ENCODE results near the gene FAM222A.
"Not testable (repeated sequence)": the region's sequence is repeated elsewhere in the genome, so short reads cannot be mapped to it uniquely, and the experiment has no call there.

FAM222A gene

GRCh38 chr12:109693653-109694600 lies 19.7 kb upstream of the FAM222A start:
- no peak for DNase-seq

GRCh38 chr12:109694629-109695028 lies 19.0 kb upstream of the FAM222A start:
- not testable (repeated sequence) for DNase-seq

DNA sequence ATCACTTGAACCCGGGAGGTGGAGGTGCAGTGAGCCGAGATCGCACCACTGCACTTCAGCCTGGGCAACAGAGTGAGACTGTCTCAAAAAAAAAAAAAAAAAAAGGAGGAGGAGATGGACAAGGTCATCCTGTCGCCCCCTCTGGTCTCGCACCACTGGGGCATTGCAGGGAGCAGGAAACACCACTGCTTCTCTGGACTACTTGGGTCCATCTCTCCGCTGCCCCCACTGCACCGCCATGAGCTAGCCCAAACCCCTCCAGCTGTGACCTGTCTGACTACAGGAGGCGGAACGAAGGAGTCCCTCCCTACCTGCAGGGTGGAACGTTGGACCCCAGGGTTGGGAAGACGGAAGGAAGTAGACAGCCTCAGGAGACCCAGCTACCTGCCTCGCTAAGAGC lies 18.2 kb upstream of the FAM222A start:
- DNase-seq = no peak

DNA sequence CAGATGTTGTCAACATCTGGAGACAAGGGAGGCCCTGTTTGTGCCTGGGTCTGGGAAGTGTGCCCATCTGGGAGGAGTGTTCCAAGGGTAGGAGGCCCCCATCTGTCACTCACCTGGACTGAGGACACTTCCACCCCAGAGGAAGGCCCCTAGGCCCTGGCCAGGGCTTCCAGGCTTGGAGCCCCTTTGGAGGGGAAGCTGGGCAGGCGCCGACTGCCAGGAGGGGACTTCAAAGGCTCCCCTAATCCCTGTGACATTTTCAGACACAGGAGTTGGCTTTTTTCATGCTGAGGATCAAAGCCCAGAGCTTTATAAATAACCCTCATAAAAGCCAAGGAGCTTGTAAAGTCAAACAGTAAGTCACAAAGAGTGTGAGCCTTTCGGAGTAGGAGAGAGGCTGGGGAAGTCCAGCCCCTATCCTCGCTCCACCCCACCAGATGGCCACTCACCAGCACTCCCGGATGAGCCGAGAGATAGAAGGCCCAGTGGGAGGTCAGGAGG lies 17.6 kb upstream of the FAM222A start:
- no peak for DNase-seq

- no peak for DNase-seq
Measured at GRCh38 chr12:109696485-109697269, 16.9 kb upstream of the FAM222A start.

DNA sequence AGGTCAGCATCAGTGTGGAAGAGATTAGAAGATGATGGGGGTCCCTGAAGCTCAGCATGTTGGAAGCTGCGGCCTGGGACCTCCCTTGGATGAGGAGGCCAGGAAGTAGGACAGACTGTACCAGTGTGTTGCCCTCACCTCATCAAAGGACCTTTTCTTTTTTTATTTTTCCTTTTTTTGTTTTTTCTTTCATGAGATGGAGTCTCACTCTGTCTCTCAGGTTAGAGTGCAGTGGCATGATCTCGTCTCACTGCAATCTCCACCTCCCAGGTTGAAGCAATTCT lies 16.4 kb upstream of the FAM222A start:
- DNase-seq = no peak

DNA sequence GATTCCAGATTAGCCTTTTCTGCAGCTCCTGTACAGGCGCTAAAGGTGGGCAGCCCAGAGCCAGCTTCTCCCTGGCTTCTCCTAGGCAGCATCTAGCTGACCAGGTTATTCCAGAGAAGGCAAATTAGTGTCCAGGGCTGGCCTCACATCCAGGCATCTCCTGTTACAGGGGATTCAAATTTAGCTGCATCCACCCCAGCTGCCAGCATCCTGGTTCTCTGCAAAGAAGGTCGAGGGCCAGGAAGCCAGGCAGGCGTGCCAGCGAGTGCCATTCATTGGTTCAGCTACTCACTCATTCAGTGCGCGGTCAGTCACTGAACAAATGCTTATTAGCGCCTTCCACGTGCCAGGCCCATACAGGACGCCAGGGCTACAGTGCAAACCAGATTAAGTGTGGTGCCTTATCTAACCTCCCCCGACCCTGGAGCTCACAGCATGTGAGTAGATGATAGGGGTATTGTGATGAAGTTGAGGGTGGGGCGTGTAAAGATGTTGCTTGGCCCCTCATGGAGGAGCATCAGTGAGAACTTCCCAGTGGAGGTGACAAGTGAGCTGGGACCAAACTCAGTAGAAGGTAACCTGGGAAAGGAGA lies 15.7 kb upstream of the FAM222A start:
- DNase-seq = no peak

GRCh38 chr12:109698820-109699219 lies 14.8 kb upstream of the FAM222A start:
- no peak for DNase-seq

DNA sequence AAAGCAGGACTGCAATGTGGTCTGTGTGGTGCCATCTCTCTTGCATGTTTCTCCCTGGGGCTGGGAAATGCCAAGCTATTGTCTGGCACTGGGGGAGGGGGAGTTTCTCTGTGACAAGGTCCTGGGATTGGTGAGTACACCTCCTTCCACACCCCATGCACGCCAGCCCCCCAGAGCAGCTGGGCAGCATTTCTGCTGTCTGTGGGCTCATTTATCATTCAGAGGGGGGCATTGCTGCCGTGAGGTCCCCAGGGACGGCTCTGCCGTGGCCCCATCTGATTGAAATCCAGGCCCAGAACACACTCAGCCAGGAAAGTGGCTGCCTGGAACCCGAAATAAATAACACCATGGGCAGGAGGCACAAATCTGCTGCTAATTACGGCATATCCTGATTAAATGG lies 12.6 kb upstream of the FAM222A start:
- no peak for DNase-seq

GRCh38 chr12:109702111-109702841 lies 11.3 kb upstream of the FAM222A start:
- DNase-seq = no peak

DNA sequence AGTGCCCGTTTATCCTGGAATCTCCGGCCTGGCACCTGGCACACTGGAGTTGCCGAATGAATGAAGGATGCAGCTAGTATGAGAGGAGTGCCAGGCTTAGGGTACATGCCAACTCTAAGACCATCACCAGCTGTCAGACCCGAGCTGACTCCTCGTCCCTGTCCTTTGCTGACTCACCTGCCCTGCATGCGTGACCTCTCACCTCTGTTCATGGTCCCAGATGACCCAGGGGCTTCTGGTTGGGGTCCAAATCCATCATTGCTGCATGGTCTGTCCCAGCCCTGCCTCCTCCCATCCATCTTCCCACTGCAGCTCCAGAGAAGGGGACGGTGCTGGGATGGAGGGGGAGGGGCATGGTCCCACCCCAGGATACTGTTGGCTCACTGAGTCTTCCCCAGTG lies 9.9 kb upstream of the FAM222A start:
- DNase-seq = no peak

DNA sequence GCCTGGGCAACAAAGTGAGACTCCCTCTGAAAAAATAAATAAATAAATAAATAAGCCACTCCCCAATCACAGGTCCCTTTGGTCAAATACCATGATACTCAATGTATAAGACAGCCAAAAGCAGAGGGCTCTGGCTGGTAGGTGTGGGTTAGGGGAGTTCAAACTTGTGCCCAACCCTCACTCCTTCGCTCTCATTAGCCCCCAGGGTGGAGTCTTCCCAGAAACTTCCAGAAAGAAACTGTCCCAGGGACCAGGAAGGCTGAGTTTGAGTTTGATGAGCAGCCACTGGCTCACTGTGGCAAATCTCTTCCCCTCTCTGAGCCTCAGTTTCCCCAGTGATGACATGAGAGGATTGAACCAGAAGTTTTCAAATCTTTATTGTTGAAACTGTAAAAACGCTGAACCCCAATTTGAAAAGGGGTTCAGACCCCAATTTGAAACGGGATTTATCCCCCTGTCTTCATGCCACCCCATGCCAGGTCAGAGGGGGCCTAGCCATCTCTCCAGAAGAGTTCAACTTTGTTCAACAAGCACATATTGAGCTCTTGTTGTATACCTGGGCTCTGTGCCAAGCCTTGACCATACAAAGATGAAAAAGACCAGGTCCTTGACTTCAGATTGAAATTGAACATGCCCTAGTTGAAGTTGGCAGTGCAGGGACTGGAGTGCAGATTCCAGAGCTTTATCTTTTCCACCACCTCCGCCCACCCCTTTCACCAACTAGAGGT lies 9.1 kb upstream of the FAM222A start:
- DNase-seq = no peak

DNA sequence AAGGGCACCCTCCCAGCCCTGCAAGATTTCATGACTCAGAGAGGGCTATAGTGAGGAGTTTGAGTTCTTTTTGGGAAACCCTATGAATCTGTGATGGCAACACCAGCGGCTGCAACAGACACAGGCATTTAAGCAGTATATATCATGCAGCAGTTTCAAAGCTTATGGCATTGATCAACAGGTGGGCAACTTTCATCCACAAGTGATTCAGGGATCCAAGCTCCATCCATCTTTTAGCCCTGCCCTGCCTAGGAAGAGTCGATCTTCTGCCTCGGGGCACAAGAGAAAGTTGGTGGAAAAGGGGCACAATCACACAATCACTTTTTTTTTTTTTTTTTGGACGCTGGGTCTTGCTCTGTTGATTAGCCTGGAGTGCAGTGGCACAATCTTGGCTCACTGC lies 8.3 kb upstream of the FAM222A start:
- no peak for DNase-seq

DNA sequence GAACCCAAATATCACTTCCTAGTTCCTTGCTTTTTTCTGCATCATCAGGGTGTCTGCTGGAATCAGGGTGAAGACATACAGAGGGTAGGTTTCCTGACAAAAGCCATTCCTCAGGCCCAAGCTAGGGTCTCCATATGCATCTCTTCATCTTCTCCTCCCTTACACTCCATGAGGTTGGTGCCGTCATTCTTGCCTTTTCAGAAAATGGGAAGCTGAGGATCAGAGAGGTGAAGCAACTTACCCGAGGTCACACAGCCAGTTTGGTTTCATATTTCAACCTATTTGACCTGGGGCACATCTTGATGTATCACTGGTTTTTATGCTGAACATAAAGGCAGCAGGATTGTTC lies 7.3 kb upstream of the FAM222A start:
- no peak for DNase-seq

DNA sequence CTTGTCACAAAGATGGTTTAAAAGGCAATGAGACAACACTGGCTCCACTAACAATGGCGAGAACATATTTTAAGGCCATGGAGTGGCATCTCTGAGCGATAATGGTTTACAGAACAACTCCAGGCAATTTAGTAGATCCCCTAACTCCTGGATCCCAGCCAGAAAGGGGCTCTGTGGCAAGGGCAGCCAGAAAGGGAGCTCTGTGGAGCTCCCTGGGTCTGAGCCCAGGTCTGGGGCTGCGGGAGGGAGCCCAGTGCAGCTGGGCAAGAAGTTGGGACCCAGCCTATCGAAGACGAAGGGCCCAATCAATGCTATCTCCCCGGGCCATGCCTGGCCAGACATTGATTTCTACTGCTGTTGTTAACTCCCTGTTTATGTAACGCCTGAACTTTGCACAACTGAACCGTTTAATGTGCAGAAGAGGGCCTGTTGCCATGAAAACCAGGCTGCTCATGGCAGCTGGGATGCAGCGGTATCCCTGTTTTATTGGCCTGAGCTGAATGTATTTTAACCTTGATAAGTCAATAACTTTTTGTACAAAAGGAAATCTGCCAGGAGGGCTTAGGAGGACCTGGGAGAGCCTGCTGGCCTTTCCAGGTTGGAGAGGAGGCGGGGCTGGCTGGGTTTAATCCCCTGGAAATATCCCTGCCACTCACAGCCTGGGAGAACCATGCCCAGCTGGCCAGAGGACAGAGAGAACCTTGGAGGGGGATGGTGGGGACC lies 6.7 kb upstream of the FAM222A start:
- no peak for DNase-seq

DNA sequence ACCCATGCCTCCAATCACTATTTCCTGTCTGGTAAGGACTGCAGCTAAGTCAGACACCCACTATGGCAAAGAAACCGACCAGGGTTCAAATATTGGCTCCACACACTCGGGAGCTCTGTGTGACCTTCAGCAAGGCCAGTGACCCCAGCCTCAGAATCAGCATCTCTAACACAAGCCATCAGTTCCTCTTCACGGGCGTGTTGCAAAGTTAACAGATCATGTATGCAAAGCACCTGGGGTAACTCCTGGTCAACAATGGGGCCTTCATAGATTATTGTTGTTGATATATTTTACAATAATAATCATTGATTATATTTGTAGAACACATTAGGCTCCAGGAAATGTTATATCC lies 6.2 kb upstream of the FAM222A start:
- DNase-seq = no peak

- no peak for DNase-seq
Measured at GRCh38 chr12:109708939-109709338, 4.7 kb upstream of the FAM222A start.

- DNase-seq = no peak
Measured at GRCh38 chr12:109709401-109709991, 4.1 kb upstream of the FAM222A start.

GRCh38 chr12:109710205-109710746 lies 3.3 kb upstream of the FAM222A start:
- DNase-seq = no peak

GRCh38 chr12:109710747-109711595 lies 2.7 kb upstream of the FAM222A start:
- no peak for DNase-seq

Measured in NCI-H1930 (cell line).